Measurements from ENCODE around the gene CYP3A4. TPM values are rescaled to one million over a fixed set of nuclear protein-coding genes. Genes with fewer than 3 reads are reported as not detected.

CYP3A4 gene
- total RNA-seq, 1 experiment from 2014 or later, result not detected

DNA sequence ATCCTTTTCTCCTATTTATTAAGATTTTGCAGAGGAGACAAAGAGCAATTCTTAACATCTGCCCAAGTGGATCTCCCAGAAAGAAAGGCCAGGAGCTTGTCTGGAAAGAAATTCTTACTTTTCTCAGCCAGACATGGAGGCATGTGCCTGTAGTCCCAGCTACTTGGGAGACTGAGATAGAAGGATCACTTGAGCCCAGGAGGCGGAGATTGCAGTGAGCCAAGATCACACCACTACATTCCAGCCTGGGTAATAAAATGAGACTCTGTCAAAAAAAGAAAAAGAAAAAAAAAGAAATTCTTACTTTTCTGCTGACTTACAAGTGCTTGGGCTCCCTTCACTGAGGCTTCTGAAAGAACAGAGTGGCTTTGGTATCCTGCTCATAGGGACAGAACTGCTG lies 41.5 kb upstream of the CYP3A4 start:
- WGBS (ENCODE audit: extremely low coverage, insufficient read length, low lambda C conversion rate), result no CpG with 5 or more reads among the region's 1 CpG
- H3K4me3 Mint-ChIP-seq, result no peak overlapping the region
- Histone ChIP-seq H3T11ph (ENCODE audit: low read length) (no peak overlapping the region), H4K20me1 (ENCODE audit: control insufficient read depth, insufficient read depth, insufficient read length) (no peaks in the 10 kb centered on the region), H2BK120ac (ENCODE audit: low read depth, low read length, poor library complexity, severe bottlenecking) (no peak overlapping the region), H3K27ac (ENCODE audit: insufficient read length, low read depth, low read length) (no peak overlapping the region), H3K18ac (ENCODE audit: insufficient read length, low read depth, low read length) (no peak overlapping the region), H2AK5ac (ENCODE audit: insufficient read length, low read length) (no peak overlapping the region), H3K23me2 (ENCODE audit: insufficient read length, low read depth, low read length, poor library complexity, severe bottlenecking) (no peaks in the 10 kb centered on the region), H3K14ac (ENCODE audit: insufficient read depth, low read length) (no peak overlapping the region), H2BK20ac (ENCODE audit: low read depth, low read length, poor library complexity, severe bottlenecking) (no peak overlapping the region), H4K5ac (ENCODE audit: insufficient read length, low read depth, low read length) (no peak overlapping the region), H3K79me1 (ENCODE audit: insufficient read depth, low read depth, low read length, poor library complexity, severe bottlenecking) (no peaks in the 10 kb centered on the region), H3K4ac (ENCODE audit: low read depth, low read length) (no peak overlapping the region), H2BK12ac (ENCODE audit: insufficient read length, low read depth, low read length) (no peak overlapping the region), H2AFZ (ENCODE audit: low read length) (no peak overlapping the region), H3K79me2 (ENCODE audit: insufficient read depth, low read length) (no peaks in the 10 kb centered on the region), H4K91ac (ENCODE audit: insufficient read length, low read depth, low read length) (no peak overlapping the region), H3K9ac (ENCODE audit: extremely low read depth, insufficient read length, low read length) (no peak overlapping the region), H3K23ac (ENCODE audit: insufficient read length, low read depth, low read length) (no peak overlapping the region), H3K4me1 (ENCODE audit: insufficient read depth, low read length) (no peaks in the 10 kb centered on the region), H4K8ac (replicated peaks; ENCODE audit: insufficient read length, low read depth, low read length) (no peak overlapping the region), H2BK5ac (ENCODE audit: insufficient read length, low read length) (no peak overlapping the region), H2BK15ac (ENCODE audit: low read depth, low read length) (no peak overlapping the region), H3K56ac (ENCODE audit: insufficient read length, low read depth, low read length) (no peak overlapping the region), H3K9me3 (ENCODE audit: control insufficient read depth, low read depth, low read length) (no peaks in the 10 kb centered on the region), H3K4me2 (ENCODE audit: insufficient read depth, insufficient read length, low read length) (no peak overlapping the region), H3K27me3 (ENCODE audit: insufficient read depth, low read length) (no peaks in the 10 kb centered on the region)
- no peak overlapping the region for H3K27ac Mint-ChIP-seq
- no peaks in the 10 kb centered on the region for H3K36me3 Mint-ChIP-seq (ENCODE audit: insufficient read depth in 1 of 3, low read depth in 3 of 3)
- H3K4me1 Mint-ChIP-seq, result peaks cover 2 to 4% of the 10 kb centered on the region in 2 experiments; a peak in 1 of 4 replicates
- no peaks in the 10 kb centered on the region for H3K9me3 Mint-ChIP-seq
- H3K27me3 Mint-ChIP-seq (ENCODE audit: low read depth), result peaks cover 10% of the 10 kb centered on the region
- DNase-seq, result no peak
- TF ChIP-seq, protein P1, sequence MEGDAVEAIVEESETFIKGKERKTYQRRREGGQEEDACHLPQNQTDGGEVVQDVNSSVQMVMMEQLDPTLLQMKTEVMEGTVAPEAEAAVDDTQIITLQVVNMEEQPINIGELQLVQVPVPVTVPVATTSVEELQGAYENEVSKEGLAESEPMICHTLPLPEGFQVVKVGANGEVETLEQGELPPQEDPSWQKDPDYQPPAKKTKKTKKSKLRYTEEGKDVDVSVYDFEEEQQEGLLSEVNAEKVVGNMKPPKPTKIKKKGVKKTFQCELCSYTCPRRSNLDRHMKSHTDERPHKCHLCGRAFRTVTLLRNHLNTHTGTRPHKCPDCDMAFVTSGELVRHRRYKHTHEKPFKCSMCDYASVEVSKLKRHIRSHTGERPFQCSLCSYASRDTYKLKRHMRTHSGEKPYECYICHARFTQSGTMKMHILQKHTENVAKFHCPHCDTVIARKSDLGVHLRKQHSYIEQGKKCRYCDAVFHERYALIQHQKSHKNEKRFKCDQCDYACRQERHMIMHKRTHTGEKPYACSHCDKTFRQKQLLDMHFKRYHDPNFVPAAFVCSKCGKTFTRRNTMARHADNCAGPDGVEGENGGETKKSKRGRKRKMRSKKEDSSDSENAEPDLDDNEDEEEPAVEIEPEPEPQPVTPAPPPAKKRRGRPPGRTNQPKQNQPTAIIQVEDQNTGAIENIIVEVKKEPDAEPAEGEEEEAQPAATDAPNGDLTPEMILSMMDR (conservative IDR thresholded peaks at IDR 0.05), result no peak
